ENCODE measurements around the gene DECR2. TPM values are rescaled to one million over a fixed set of nuclear protein-coding genes. Genes with fewer than 3 reads are reported as not detected.

Gene DECR2
- total and polyA plus RNA-seq, 2 of the 13 experiments (the other 11 are each of a cell fraction or from before 2014, with no cell fraction given) = 36.3 to 44.6 TPM

DNA sequence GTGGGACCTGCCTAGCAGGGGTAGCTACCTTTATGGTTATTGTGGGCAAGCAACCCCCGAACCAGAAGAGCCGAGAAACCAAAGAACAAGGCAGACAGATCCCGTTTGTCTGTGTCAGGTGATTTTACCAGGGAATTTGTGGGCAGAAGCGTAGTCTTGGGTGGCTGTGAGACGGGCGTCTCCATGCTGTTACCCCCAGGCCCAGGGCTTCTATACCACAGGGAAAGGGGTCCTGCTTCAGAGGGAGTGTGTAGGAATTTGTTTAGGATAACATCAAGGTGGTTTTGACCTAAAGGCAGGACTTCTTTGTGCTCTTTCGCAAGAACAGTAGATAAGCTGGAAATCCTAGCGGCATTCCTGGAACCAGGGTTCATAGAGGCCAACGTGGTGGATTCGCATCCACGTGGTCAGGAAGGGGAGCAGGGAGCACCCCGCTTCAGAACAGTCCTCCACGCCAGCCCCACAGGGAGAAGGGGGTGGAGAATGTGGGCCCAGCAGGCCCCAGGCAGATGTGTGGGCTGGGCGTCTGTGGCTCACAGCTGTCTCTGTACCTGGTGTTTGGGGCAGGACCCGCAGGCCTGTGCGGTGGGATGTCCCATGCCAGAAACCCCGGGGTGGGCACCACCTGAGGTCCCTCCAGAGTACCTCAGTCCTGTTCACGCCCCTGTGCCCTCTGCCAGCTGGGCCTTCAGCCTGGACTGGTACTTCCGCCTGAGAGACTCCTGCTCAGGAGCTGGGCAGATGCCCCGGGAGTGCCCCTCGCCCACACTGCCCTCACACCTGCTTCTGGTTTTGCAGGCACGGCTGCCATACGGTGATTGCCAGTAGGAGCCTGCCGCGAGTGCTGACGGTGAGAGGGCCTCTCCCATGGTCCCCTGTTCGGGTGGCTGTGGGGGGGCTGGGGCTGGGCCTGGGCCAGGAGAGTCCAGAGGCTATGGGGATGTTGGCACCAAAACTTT is 4.1 kb downstream of the DECR2 start (continued):
- TF ChIP-seq ZFX (CRISPR knock-in tag; IDR thresholded peaks at IDR 0.05; ENCODE audit: low read depth) (peak; percentile 79), ESRRA (CRISPR knock-in tag; IDR thresholded peaks at IDR 0.05; ENCODE audit: low read depth) (no peak; the same call in 1 of the 2 replicates), SKI (IDR thresholded peaks at IDR 0.05; ENCODE audit: partially characterized antibody) (peak; percentile 53), ZBTB46 (CRISPR knock-in tag; IDR thresholded peaks at IDR 0.05; ENCODE audit: borderline replicate concordance) (peak; percentile 89), NFKBIZ (CRISPR knock-in tag; IDR thresholded peaks at IDR 0.05) (peak; percentile 99), MAF1 (CRISPR knock-in tag; IDR thresholded peaks at IDR 0.05; ENCODE audit: borderline replicate concordance) (no peak), MTA3 (CRISPR knock-in tag; IDR thresholded peaks at IDR 0.05) (no peak), ZNF841 (CRISPR knock-in tag; IDR thresholded peaks at IDR 0.05; ENCODE audit: borderline replicate concordance) (no peak), GFI1 (CRISPR knock-in tag; IDR thresholded peaks at IDR 0.05; ENCODE audit: borderline replicate concordance) (peak; percentile 90), CBX2 (IDR thresholded peaks at IDR 0.05; ENCODE audit: low read depth, low read length) (no peak), CBX2 (CRISPR knock-in tag; IDR thresholded peaks at IDR 0.05; ENCODE audit: low read depth) (no peak), ZNF451 (CRISPR knock-in tag; IDR thresholded peaks at IDR 0.05) (peak; percentile 65; the same call in 1 of the 2 replicates), MLLT10 (CRISPR knock-in tag; IDR thresholded peaks at IDR 0.05) (no peak), NFKB2 (CRISPR knock-in tag; IDR thresholded peaks at IDR 0.05; ENCODE audit: borderline replicate concordance) (no peak; the same call in 1 of the 2 replicates), DMAP1 (CRISPR knock-in tag; IDR thresholded peaks at IDR 0.05) (peak; percentile 100), ZFP41 (CRISPR knock-in tag; IDR thresholded peaks at IDR 0.05; ENCODE audit: borderline replicate concordance) (peak; percentile 71; the same call in 1 of the 2 replicates), NCOA1 (CRISPR knock-in tag; IDR thresholded peaks at IDR 0.05) (no peak), ZNF207 (IDR thresholded peaks at IDR 0.05; ENCODE audit: borderline replicate concordance) (no peak), ZNF256 (CRISPR knock-in tag; conservative IDR thresholded peaks at IDR 0.05) (no peak), ZNF224 (CRISPR knock-in tag; IDR thresholded peaks at IDR 0.05) (peak; percentile 67; the same call in 1 of the 2 replicates), ZNF441 (CRISPR knock-in tag; IDR thresholded peaks at IDR 0.05; ENCODE audit: borderline replicate concordance) (0 out of 2 replicates have a peak, but pooled peaks have one; percentile 18), HDAC2 (CRISPR knock-in tag; IDR thresholded peaks at IDR 0.05) (peak; percentile 88), CHCHD3 (CRISPR knock-in tag; IDR thresholded peaks at IDR 0.05) (no peak), POGZ (CRISPR knock-in tag; IDR thresholded peaks at IDR 0.05) (no peak), ZNF24 (IDR thresholded peaks at IDR 0.05) (no peak)
- TF ChIP-seq, protein P1, sequence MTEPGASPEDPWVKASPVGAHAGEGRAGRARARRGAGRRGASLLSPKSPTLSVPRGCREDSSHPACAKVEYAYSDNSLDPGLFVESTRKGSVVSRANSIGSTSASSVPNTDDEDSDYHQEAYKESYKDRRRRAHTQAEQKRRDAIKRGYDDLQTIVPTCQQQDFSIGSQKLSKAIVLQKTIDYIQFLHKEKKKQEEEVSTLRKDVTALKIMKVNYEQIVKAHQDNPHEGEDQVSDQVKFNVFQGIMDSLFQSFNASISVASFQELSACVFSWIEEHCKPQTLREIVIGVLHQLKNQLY (CRISPR knock-in tag; IDR thresholded peaks at IDR 0.05) = peak; percentile 93
- TF ChIP-seq, protein P2, sequence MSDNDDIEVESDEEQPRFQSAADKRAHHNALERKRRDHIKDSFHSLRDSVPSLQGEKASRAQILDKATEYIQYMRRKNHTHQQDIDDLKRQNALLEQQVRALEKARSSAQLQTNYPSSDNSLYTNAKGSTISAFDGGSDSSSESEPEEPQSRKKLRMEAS (IDR thresholded peaks at IDR 0.05) = peak; percentile 99

All from HepG2 (cell line).